ENCODE data around the gene PDE8A. TPM values are rescaled to one million over a fixed set of nuclear protein-coding genes. Genes with fewer than 3 reads are reported as not detected.

PDE8A gene
- total RNA-seq, 4 donors from 2014 or later, result 69.0 to 109 (median 89.5) TPM

DNA sequence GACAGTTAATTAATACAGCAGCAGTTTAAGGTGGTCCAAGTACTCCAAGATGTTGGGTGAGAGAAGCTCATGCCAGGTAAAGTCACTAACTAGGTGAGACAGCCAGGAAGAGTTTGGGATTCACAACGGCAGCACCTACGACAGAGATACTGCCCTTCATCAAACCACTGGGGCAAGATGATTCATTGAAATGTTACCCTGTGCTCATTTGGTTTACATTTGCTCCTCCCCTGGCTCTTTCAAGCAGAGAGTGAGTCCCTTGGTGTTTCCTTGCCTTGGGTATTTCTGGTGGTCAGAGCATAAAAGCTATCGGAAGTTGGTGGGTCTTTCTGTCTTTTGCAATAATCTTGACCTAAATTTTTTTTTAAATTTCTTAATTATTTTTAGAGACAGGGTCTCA lies 19.9 kb upstream of the PDE8A start:
- no peak for TF ChIP-seq POLR2A (IDR thresholded peaks at IDR 0.05)
- TF ChIP-seq, protein P1, sequence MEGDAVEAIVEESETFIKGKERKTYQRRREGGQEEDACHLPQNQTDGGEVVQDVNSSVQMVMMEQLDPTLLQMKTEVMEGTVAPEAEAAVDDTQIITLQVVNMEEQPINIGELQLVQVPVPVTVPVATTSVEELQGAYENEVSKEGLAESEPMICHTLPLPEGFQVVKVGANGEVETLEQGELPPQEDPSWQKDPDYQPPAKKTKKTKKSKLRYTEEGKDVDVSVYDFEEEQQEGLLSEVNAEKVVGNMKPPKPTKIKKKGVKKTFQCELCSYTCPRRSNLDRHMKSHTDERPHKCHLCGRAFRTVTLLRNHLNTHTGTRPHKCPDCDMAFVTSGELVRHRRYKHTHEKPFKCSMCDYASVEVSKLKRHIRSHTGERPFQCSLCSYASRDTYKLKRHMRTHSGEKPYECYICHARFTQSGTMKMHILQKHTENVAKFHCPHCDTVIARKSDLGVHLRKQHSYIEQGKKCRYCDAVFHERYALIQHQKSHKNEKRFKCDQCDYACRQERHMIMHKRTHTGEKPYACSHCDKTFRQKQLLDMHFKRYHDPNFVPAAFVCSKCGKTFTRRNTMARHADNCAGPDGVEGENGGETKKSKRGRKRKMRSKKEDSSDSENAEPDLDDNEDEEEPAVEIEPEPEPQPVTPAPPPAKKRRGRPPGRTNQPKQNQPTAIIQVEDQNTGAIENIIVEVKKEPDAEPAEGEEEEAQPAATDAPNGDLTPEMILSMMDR (IDR thresholded peaks at IDR 0.05), result no peak
- H3K27ac ChIP-seq, result no peak overlapping the region

DNA sequence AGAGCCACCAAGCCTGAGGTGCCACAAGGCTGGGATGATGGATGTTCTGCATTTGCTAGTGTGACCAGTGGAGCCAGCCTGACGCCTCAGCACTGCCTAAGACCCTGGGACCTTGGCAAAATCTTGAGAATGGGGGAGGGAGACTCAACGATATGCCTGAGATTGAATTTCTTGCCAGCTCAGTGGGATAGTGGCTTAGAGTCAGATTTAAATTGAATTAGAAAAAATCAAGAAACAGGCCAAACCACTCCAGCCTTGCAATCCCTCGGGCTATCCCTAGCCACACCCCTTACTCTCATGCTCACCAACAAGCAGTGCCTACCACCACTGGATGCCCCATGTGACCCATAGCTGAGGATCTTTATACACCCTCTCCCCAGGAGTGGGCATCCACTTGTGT lies 18.7 kb upstream of the PDE8A start:
- H3K27ac ChIP-seq, result no peak overlapping the region
- H3K4me1 ChIP-seq, result no peaks in the 10 kb centered on the region
- no peak for DNase-seq
- no peaks in the 10 kb centered on the region for H3K36me3 ChIP-seq
- H3K4me3 ChIP-seq, result no peak overlapping the region
- no peaks in the 10 kb centered on the region for H3K9me3 ChIP-seq
- TF ChIP-seq POLR2A (IDR thresholded peaks at IDR 0.05), result no peak
- TF ChIP-seq, protein P1 (IDR thresholded peaks at IDR 0.05), result no peak
- no peaks in the 10 kb centered on the region for H3K27me3 ChIP-seq

More for the DNA sequence above, 19.9 kb upstream of the PDE8A start:
- H3K36me3 ChIP-seq, result no peaks in the 10 kb centered on the region
- DNase-seq, result no peak
- no peaks in the 10 kb centered on the region for H3K4me1 ChIP-seq
- no peaks in the 10 kb centered on the region for H3K9me3 ChIP-seq
- no peaks in the 10 kb centered on the region for H3K27me3 ChIP-seq
- no peak overlapping the region for H3K4me3 ChIP-seq

DNA sequence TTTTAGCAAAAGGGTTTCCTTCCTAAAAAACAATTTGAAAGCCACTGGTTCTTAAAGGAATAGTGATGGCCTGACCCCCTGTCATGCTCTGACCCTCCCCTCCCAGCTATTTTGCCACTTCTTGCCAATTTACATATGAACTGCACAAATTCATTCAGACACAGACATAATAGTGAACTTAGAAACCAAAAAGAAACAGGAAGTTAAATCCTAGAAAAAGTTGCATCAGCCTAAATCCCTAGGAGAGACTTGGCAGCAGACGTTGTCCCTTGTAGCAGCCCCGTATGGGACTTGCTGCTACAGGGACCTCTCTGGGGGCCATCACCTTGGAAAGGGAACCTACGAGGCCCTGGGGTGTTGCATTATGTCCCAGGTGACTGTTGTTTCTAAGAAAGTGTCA lies 14.3 kb upstream of the PDE8A start:
- no peaks in the 10 kb centered on the region for H3K4me1 ChIP-seq
- H3K9me3 ChIP-seq, result no peaks in the 10 kb centered on the region
- no peak for TF ChIP-seq POLR2A (IDR thresholded peaks at IDR 0.05)
- TF ChIP-seq, protein P1 (IDR thresholded peaks at IDR 0.05), result no peak
- no peaks in the 10 kb centered on the region for H3K27me3 ChIP-seq
- no peak for DNase-seq
- H3K36me3 ChIP-seq, result no peaks in the 10 kb centered on the region
- H3K27ac ChIP-seq, result no peak overlapping the region
- no peak overlapping the region for H3K4me3 ChIP-seq

DNA sequence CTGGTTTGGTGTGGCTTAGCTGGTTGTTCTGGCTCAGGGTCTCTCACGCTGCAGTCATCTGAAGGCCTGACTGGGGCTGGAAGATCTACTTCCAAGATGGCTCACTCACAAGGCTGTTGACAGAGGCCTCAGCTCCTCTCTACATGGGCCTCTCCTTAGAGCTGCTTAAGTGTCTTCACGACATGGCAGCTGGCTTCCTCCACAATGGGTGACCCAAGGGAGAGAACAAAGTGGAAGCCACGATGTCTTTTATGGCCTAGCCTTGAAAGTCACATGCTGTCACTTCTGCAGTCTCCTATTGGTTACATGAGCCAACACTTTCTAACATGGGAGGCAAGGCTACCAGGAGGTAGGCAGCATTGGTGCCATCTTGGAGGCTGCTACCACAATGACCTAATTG lies 13.4 kb upstream of the PDE8A start:
- Histone ChIP-seq H3K36me3 (no peaks in the 10 kb centered on the region), H3K9me3 (no peaks in the 10 kb centered on the region), H3K4me1 (no peaks in the 10 kb centered on the region), H3K27me3 (no peaks in the 10 kb centered on the region), H3K4me3 (no peak overlapping the region), H3K27ac (no peak overlapping the region)
- DNase-seq, result no peak
- TF ChIP-seq, protein P1 (IDR thresholded peaks at IDR 0.05), result no peak
- TF ChIP-seq POLR2A (IDR thresholded peaks at IDR 0.05), result no peak

DNA sequence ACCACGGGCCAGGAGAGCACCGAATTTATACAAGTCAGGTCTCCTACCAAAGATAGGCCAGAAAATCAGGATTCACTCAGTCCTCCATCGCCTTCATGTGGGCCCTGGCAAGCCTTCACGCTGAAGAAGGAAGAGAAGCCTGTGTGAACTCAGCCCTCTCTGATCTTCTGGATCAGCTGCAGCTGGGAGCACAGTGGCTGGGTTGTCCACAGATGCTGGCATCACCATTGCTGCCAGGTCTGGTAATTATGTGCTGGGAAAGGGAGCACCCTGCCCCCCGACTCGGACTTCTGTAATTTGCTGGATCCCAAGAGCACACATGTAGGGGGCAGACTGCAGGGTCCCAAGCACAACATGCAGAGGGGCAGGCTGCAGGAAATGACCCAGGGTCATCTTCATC lies 12.4 kb upstream of the PDE8A start:
- DNase-seq, result no peak
- Histone ChIP-seq H3K27me3 (no peaks in the 10 kb centered on the region), H3K4me1 (no peaks in the 10 kb centered on the region), H3K36me3 (no peaks in the 10 kb centered on the region), H3K9me3 (no peaks in the 10 kb centered on the region), H3K4me3 (no peak overlapping the region), H3K27ac (no peak overlapping the region)
- TF ChIP-seq, protein P1 (IDR thresholded peaks at IDR 0.05), result no peak
- TF ChIP-seq POLR2A (IDR thresholded peaks at IDR 0.05), result no peak

DNA sequence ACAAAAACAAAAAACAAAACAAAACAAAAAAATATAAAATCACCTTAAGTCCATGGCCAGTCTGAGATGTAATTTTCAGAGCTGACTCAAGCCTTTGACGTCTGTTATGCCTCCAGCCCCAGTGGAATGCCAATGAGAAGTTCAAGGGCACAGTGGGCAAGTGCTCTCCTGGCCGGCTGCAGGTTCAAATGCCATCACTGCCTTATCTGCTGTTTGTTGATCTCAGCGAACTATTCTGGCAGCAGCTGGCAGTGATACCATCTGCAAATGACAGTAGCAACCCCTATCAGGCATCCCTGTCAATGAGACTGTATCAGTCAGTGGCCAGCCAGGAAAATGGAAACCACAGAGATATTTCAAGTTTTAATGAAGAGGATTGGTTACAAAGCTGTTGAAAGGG lies 10.8 kb upstream of the PDE8A start:
- Histone ChIP-seq H3K4me3 (no peak overlapping the region), H3K9me3 (no peaks in the 10 kb centered on the region), H3K27me3 (no peaks in the 10 kb centered on the region), H3K36me3 (no peaks in the 10 kb centered on the region), H3K27ac (no peak overlapping the region), H3K4me1 (no peaks in the 10 kb centered on the region)
- DNase-seq, result no peak
- no peak for TF ChIP-seq POLR2A (IDR thresholded peaks at IDR 0.05)
- TF ChIP-seq, protein P1 (IDR thresholded peaks at IDR 0.05), result no peak
